Lung (tissue), 12 donors: ENCODE measurements around the gene KBTBD12. TPM values are rescaled to one million over a fixed set of nuclear protein-coding genes. Genes with fewer than 3 reads are reported as not detected.

Experiments
- ATAC-seq: fragments of 200-7000 bp; cut with Tn5 transposase; one replicate; pipeline ENCODE4 v1.9.1; 2020; ENCODE audit warnings: moderate number of reproducible peaks; ENCODE audit not compliant: insufficient read depth, low FRiP score
- DNase-seq, 3 donors: peaks; one replicate each; pipeline ENCODE4 v3.0.0-alpha.2; 2013 to 2017
- H3K27ac ChIP-seq, 2 donors: one replicate each; pipeline ENCODE4 v1.5.1; 2013; ENCODE audit warnings: mild to moderate bottlenecking in 2 of 2, moderate library complexity in 2 of 2, control low read depth in 1 of 2, inconsistent platforms in 1 of 2, low read depth in 1 of 2, low read length in 1 of 2
- H3K27me3 ChIP-seq, 3 donors: one replicate each; pipeline ENCODE4 v1.5.1; 2013; ENCODE audit warnings: low read length in 2 of 3; ENCODE audit not compliant: control insufficient read depth in 3 of 3, insufficient read depth in 3 of 3
- H3K36me3 ChIP-seq, 4 donors: one replicate each; pipeline ENCODE4 v1.5.1; 2013; ENCODE audit warnings: low read length in 4 of 4, mild to moderate bottlenecking in 1 of 4, moderate library complexity in 1 of 4; ENCODE audit not compliant: control insufficient read depth in 4 of 4, insufficient read depth in 4 of 4
- H3K4me1 ChIP-seq, 5 donors: one replicate each; pipeline ENCODE4 v1.5.1; 2013; ENCODE audit warnings: low read length in 5 of 5, mild to moderate bottlenecking in 2 of 5, moderate library complexity in 1 of 5; ENCODE audit not compliant: control insufficient read depth in 5 of 5, insufficient read depth in 5 of 5
- H3K4me3 ChIP-seq: one replicate; pipeline ENCODE4 v1.5.1; 2013; ENCODE audit warnings: mild to moderate bottlenecking, control low read depth, moderate library complexity
- H3K9ac ChIP-seq, 2 donors: one replicate each; pipeline ENCODE4 v1.5.1; 2013; ENCODE audit warnings: low read length in 2 of 2, control low read depth in 1 of 2; ENCODE audit not compliant: insufficient read depth in 1 of 2
- H3K9me3 ChIP-seq, 4 donors: one replicate each; pipeline ENCODE4 v1.5.1; 2013; ENCODE audit warnings: low read length in 3 of 4, mild to moderate bottlenecking in 1 of 4, moderate library complexity in 1 of 4; ENCODE audit not compliant: control insufficient read depth in 4 of 4, insufficient read depth in 3 of 4
- CTCF ChIP-seq: IDR thresholded peaks from 2 replicates; pipeline ENCODE4 v1.5.1; 2012; ENCODE audit warnings: mild to moderate bottlenecking; ENCODE audit errors: control extremely low read depth, extremely low read depth
- WGBS, 2 donors: extraction: QIAGEN DNeasy Blood & Tissue Kit; methylation state at CpG; one replicate each; pipeline ENCODE4 v1.1.7; 2013; 5-methylcytosine and 5-hydroxymethylcytosine counted together
- polyA plus RNA-seq, 2 donors: library from polyadenylated mRNA; stranded (reverse); fragments of 200-250 nt; gene quantifications; one replicate each; pipeline ENCODE4 v1.2.1, GENCODE V29; 2013
- total RNA-seq, 2 donors: library from RNA; depleted of rRNA in 1 of 2; stranded (reverse); fragments of >200 nt in 1 of 2; gene quantifications; one replicate each; pipeline ENCODE4 v1.2.1, GENCODE V29; 2014 to 2021
- donor health status: control.
- donor health status: control.
- donor health status: Bipolar disorder and iron deficiency.
- donor health status: healthy.
- donor health status: DM: yes; HTN: yes; CAD: no.

KBTBD12 gene
- total and polyA plus RNA-seq, 4 donors = 0.29 to 3.1 (median 0.62) TPM

- H3K9me3 ChIP-seq = peaks cover 0 to 5% (median 0%) of the 10 kb centered on the region in 4 donors
- no peak overlapping the region for H3K9ac ChIP-seq
- H3K27ac ChIP-seq = no peak overlapping the region
- no peak for ATAC-seq
- H3K4me3 ChIP-seq = no peak overlapping the region
- H3K27me3 ChIP-seq = peaks cover 0 to 7% (median 5%) of the 10 kb centered on the region in 3 donors
- no peaks in the 10 kb centered on the region for H3K36me3 ChIP-seq
- DNase-seq = no peak
- WGBS, 2 donors = 93 to 96% methylated on average over 6 of the region's 6 CpGs
- TF ChIP-seq CTCF = no peak
- H3K4me1 ChIP-seq = peaks cover 0 to 3% (median 0%) of the 10 kb centered on the region in 5 donors
Observed at GRCh38 chr3:127999509-128000106, 84.6 kb downstream of the KBTBD12 start.

- DNase-seq (no peak), ATAC-seq (no peak)
- Histone ChIP-seq H3K4me3 (no peak overlapping the region), H3K4me1 (peaks cover 0 to 6% (median 0%) of the 10 kb centered on the region in 5 donors), H3K9me3 (peaks cover 0 to 10% (median 0%) of the 10 kb centered on the region in 4 donors), H3K36me3 (no peaks in the 10 kb centered on the region), H3K27ac (no peak overlapping the region), H3K27me3 (peaks cover 0 to 9% (median 7%) of the 10 kb centered on the region in 3 donors), H3K9ac (no peak overlapping the region)
- WGBS, 2 donors = 68 to 70% methylated on average over 3 of the region's 3 CpGs
- TF ChIP-seq CTCF = no peak
Observed at GRCh38 chr3:128001576-128001975, 86.5 kb downstream of the KBTBD12 start.

GRCh38 chr3:128004661-128005060 lies 89.6 kb downstream of the KBTBD12 start:
- WGBS, 2 donors = 82 to 92% methylated on average over 8 of the region's 8 CpGs
- H3K9me3 ChIP-seq = peaks cover 0 to 9% (median 0%) of the 10 kb centered on the region in 4 donors
- peaks cover 0 to 10% (median 7%) of the 10 kb centered on the region in 3 donors for H3K27me3 ChIP-seq
- no peak for ATAC-seq
- no peak for TF ChIP-seq CTCF
- no peaks in the 10 kb centered on the region for H3K36me3 ChIP-seq
- H3K4me3 ChIP-seq = no peak overlapping the region
- no peak overlapping the region for H3K27ac ChIP-seq
- peak in 2 of 3 donors; percentile 26 to 29 for DNase-seq
- H3K4me1 ChIP-seq = peaks cover 0 to 6% (median 0%) of the 10 kb centered on the region in 5 donors
- no peak overlapping the region for H3K9ac ChIP-seq
